Left lobe of liver (tissue), 2 donors: ENCODE data around the gene HAUS3. TPM values are rescaled to one million over a fixed set of nuclear protein-coding genes. Genes with fewer than 3 reads are reported as not detected.
A peak's percentile ranks its signal among the peaks of the same experiment; 100 is the strongest.
"Not testable (repeated sequence)": the region's sequence is repeated elsewhere in the genome, so short reads cannot be mapped to it uniquely, and the experiment has no call there.

Experiments used
- ATAC-seq: fragments of 200-7000 bp; cut with Tn5 transposase; one replicate; pipeline ENCODE4 v1.9.1; 2020; ENCODE audit warnings: mild to moderate bottlenecking, moderate library complexity
- DNase-seq: peaks from one replicate; pipeline ENCODE4 v3.0.0-alpha.2; 2020; ENCODE audit warnings: low spot score
- total RNA-seq: library from RNA; stranded (reverse); gene quantifications from one replicate; pipeline ENCODE4 v1.2.1, GENCODE V29; 2021
- donor health status: DM: no; HTN: no; CAD: no; lungs with moderate emphysema.
- donor health status: DM: no; HTN: yes; CAD: no.

HAUS3 gene
- total RNA-seq, 1 donor from 2014 or later, result 5.0 TPM

DNA sequence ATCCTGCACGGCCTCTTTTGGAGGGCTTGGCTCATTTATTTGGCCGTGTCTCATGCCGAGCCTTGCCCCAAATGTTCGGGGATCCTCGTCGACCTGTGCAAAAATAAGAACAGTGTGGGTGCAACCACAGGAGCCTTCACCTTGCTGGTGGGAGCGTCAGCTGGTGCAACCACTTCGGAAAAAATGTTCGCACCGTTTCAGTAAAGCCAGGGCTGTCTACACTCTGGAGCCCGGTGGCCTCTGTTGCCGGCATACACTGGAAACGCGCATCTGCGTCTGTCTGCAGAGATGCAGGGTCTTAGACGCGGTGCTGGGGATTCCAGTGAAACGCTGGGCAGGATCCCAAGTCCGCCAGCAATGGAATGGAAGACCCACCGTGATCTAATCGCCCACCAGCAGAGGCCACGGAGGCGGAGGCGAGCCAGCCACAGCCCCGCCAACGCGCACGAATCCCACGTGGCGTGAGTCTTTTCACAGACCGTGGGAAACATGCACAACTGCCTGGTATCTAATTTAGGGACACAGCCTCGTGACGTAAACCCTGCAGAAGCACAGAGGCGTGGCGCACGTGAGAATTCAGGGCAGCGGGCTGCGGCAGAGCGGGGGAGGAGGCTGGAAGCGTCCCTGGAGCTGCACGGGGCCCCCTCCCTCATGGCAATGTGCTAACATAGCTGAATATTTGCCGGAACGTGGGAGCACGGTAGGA, 33.8 kb upstream of the HAUS3 start:
- ATAC-seq (no peak), DNase-seq (no peak)

DNA sequence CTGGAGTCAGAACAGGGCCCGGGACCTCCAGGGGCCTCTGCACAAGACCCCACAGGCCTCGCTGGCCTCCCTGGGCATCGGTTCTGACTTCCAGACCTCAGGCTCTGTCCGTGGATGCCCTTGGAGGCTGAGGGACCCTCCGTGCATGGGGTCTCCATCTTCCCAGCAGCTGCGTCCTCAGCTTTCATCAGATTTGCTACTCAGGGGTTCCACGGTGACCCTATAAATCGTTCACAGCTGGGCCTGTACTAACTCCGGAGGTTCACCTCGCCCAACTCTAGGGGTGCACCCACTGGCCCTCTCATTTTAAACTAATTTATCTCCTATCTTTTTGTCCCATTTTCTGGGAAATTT, 33.1 kb upstream of the HAUS3 start:
- DNase-seq, ATAC-seq: not testable (repeated sequence)

DNA sequence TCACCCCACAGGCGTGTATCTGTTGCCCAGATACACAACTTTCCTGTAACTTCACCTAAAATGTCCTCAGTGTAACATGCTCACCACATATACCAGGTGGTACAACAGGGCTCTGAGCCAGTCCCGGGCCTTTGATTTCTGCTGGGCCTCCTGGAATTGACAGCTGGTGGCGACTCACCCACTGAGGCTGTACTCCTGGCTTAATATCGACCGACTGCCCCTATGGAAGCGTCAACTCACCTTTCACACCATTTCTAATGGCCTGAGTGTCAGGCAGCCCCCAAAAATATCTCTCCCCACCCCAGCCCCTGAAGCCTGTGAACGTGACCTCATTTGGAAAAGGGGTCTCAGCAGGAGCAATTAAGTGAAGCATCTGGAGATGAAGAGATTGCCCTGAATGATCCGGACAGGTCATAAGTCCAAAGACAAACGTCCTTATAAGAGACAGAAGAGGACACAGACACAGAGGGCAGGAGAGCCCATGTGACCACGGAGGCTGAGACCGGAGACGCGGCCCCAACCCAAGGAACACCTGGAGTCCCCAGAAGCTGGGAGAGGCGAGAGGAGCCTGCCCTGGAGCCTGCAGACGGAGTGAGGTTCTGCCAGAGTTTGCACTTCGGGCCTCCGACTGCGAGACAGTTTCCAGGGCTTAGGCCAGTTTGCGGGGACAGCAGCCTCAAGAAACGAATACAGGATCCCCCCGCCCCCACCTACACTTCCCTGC, 32.6 kb upstream of the HAUS3 start:
- DNase-seq (no peak), ATAC-seq (no peak)

DNA sequence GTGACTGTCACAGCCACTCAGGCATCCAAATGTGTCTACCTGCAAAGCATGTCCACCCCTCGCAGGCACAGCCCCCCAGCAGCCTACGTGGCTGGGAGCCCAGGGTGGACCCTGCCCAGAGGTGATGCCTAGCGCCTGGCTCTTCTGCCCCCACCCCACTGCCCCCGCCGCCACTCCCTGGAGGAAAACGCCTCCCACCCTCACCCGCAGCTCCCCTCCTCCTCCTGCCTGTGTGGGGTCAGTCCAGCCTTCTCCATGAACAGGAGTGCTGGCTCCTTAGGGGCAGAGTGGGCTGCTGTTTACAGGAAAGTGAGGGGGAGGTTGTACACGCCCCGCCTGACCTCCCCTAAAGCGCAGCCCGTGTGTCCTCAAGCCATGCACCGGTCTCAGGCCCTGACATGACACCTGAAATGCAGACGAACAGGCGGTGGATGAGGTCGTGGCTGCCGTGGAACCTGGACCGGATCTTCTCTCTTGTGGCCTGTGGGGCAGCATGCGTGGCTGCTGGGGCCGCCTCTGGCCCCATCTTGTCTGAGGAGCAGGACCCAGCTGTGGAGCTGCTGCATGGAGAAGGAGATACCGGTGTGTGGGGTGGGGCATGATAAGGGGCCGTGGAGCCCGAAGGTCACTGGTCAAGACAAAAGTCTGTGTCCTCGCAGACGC, 31.9 kb upstream of the HAUS3 start:
- ATAC-seq, result no peak

DNA sequence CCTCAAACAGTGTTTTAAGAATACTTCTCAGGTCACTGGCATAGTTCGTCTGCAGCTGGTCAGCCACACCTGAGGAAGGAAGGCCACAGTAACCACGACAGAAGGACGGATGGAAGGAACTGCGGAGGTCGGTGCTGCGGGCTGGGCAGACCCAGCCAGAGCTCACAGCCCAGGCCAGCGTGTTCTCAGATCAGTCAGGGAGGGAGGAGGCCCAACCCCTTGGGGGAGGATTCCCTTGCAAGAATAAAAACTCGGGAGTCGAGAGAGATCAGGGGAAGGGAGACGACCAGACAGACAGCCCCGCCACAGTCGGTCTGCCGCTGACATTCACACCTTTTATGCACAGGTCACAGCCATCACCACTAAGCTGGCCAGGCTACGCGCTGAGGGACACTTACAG, 31.3 kb upstream of the HAUS3 start:
- DNase-seq, result no peak
- no peak for ATAC-seq

More for the DNA sequence above, 31.9 kb upstream of the HAUS3 start:
- no peak for DNase-seq

DNA sequence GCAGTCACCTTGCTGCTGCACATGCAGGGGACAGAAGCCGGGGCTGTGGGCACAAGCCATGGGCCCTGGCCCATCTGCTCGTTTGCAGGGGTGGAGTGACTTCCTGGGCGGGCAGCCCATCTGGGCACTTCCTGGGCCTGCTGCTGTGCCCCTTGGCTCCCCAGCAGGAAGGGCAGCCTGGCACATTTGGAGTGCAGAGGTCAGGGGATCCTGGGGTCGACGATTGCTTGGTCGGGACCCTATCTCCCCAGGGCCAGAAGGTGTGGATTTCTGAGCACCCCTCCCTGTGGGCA, 30.9 kb upstream of the HAUS3 start:
- DNase-seq, result no peak
- ATAC-seq, result no peak

DNA sequence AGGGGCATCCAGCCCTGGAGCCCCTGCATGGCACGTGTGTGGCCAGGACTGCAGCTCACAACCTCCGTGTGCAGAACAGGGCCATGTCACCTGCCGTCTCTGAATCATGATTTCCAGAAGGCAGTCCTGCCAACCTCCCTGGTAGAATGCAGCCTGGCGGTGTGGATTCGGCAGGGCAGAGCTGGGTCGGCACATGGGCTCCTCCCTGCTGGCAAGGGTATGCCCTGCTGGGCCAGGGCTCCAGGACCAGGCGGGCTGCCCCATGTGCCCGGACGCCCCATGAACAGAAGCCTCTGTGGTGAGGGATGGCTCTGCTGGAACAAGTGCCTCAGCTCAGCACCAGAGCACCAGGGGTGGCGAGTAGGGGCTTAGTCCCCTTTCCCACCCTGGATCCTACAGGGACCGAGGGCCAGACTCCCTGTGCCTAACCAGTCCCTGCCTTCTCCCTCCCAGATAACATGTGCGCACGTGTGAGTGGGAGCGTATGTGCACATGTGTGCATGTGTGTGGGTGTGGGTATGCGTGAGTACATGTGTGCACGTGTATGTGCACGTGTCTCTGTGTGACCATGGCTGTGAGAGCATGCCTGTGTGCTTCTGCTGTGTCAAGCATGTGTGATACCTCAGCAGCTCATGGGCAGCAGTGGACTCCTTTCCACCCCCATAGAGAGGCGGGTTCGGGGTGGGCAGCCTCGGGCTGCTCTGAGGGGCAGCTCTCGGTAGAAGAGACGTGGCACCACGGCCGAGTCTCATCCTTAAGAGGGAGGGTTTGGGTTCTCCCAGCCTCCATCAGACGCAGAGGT, 30.3 kb upstream of the HAUS3 start:
- ATAC-seq (no peak), DNase-seq (no peak)

DNA sequence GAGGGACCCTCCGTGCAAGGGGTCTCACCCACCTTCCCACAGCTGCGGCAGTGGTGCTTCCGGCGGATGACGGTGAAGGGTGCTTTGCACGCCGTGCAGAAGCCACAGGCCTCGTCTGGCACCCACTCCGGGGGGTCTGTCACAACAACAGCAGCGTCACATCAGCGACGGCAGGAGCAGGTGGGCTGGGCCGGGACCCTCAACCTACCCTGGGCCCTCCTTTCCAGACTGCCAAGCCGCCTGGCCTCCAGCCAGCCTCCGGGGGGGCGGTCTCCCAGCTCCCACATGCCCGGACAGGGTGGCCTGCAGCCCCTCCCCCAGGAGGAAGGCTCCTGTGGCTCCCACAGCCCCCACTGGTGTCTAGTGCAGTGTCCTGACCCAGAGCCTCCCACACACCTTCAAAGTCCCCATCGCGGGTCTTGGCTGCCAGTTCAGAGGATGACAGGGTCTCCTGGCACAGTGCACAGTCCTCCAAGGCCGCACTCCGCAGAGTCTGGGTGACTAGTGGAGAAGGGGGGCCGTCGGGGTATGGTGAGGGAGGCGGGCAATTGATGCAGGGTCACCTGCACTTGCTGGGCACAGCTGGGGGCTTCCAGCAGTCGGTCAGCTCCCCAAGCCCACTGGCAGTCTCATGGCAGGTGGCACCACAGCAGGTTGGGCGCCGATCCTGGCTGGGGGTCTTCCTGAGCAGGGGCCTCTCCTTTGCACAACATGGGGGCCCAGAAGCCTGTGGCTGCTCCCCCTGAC, 29.5 kb upstream of the HAUS3 start:
- ATAC-seq, result no peak
- no peak for DNase-seq

DNA sequence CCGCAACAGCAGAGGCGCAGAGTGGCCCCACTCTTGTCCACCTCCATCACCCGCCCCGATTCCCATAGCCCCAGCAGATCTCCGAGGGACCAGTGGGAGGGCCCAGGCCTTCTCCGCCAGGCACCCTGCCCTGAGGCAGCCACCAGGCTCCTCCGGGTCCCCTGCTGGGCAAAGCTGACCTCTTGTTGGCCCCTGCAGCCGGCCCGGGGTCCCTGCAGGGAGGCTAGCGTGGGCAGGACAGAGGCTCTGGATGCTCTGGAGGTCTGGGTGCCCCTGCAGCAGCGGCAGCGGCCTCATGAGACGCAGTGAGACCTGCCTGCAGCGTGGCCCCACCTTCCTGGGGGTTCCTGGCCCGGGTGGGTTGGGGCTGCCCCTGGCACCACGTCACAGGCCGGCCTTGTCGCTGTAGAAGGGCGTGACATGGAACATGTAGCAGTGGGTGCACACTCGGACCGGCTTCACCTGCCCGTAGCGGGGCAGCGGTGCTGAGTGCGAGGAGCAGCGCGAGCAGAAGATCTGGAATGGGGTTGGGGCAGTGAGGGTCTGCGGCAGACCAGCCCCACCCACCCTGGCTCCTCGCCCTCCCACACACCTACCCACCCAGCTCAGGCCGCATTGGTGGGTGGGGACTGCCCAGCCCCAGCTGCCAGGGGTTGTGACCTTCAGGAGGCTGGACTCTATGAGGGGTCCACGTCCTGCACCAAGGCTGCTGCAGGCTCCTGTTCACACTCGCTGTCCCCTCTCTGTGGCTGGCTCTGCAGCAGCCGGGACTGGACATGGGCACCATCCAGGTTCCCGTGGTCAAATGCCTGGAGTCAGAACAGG, 28.6 kb upstream of the HAUS3 start:
- DNase-seq, result no peak
- no peak for ATAC-seq

DNA sequence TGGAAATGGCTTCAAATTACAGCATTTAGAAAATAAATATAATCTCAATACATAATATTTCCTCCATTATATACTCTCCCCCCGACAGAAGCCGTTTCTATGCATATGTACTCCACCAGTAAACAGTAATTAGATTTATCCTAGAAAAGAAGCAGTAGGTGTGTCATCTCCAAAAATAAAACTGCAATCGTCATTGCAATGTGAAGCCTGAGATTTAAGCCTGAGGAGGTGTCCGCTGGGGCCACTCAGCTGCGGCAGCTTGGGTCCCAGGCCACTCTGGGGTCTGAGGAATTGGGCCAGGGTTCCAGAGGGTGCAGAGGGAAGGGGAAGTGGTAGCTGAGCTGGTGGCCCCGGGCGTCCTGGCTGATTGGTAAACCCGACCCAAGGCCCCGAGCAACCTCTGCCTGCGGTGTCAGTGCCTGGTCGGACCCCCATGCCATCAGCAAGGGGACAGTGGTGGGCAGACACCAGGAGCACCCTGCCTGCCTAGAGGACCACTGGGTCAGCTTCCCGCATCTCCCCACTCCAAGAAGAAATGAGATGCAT, 27.8 kb upstream of the HAUS3 start:
- ATAC-seq, result no peak

DNA sequence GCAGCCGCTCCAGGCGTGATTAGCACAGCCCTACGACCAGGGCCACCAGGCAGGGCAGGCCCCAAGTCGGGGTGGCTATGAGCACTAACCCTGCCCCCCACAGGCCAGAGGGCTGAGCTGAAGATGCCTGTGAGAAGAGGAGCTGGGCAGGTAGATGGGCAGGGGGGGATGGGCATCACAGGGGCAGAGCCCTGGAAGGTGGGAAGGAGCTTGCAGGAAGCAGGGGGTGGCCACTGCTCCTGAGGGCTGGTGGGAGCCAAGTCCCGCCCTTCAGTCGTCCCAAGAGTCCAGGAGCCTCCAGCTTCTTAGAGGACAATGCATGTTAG, 27.2 kb upstream of the HAUS3 start:
- ATAC-seq (no peak), DNase-seq (no peak)

More for the DNA sequence above, 27.8 kb upstream of the HAUS3 start:
- DNase-seq, result no peak

DNA sequence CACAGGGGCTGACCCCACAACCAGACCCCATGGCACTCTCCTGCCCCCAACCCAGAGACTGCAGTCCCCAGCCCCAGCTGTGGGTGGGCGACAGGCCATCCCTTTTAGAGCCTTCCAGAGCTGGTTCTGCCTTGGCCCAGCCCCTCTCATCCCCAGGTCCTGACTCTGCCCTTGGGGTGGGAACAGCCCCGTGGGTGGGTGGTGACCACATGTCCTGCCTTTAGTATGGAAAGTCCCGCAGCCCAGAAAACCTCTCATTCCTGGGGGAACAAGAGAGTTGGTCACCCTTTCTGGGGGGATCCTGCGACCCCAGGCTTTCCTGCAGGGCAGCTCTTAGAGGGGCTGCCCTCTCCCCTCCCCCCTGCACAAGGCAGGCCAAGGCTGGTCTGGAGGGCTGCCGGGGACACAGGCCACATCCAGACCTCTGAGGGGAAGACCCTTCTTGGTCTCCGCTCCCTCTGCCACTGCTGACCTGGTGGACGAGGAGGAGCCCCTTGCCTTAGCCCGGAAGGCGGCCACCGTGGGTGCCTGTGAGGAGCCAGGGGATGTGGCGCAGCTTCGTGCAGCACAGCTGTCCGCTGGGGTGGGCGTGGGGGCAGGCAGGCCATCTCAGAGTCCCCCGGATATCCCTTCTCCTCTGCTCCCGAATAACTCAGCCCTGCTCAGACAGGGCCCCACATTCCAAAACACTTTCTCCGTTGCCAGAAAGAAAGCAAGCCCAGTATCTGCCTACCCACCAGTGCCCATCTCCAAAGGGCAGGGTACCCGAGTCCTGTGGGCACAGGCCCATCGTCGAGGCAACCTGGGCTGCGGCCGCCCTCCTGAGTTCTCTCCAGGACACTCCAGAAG, 26.7 kb upstream of the HAUS3 start:
- DNase-seq (no peak), ATAC-seq (no peak)

DNA sequence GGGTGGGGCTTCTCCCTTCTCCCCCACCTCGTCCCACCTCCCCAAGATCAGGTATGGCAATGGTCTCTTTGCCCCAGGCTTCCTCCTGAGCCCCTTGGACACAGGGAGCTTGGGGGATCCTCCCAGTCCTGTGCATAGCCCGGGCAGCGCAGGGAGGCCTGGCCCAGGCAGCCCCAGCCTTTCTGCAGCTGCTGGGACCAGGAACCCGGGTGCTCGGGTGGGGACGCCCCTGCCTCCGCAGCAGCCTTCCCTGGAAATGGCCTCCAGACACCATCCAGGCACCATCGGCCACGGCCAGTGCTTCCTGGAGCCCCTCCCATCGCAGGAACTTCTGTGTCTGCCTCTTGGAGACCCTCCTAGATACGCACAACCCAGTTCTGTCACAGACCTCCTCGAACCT, 25.9 kb upstream of the HAUS3 start:
- DNase-seq (no peak), ATAC-seq (no peak)

DNA sequence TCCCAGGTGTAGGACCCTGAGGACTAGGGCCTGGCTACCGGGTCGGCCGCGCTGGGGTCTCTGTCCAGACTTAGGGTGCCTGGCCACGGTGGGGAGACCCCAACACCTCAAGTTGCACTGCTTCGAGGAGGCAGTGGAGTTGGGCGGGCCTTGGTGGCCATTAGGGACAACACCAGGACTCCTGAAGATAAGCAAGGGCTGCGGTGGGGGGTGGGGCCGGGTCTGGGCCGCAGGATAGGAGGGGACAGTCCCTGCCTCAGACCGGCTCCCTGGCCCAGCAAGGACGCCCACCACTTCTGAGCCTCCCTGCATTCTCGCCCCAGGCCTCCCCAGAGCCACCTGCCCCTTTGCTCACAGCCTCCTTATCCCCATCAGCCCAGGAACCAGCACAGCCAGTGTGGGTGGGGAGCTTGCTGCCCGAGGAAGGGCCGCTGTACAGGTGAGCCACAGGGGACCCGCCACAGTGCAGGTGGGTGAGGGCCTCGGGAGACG, 25.4 kb upstream of the HAUS3 start:
- DNase-seq, result no peak
- ATAC-seq, result no peak

DNA sequence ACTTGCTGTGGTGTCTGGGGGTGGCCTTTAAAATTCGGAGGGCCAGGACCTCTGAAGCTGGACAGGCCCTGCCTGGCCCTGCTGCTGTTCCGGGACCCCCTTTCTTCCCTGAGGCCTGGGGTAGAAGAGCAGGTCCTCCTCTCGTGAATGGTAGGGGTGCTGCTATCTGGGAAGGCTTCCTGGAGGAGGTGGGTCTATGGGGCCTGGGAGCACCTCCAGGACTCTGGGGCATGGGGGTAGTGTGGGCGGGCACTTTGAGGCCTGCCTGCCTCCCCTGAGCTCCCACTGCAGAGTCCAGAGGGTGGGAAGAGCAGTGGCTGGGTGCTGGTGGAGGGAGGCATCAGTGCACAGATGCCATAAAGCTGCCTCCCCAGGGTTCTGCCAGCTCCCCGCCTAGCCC, 24.9 kb upstream of the HAUS3 start:
- ATAC-seq (no peak), DNase-seq (no peak)

DNA sequence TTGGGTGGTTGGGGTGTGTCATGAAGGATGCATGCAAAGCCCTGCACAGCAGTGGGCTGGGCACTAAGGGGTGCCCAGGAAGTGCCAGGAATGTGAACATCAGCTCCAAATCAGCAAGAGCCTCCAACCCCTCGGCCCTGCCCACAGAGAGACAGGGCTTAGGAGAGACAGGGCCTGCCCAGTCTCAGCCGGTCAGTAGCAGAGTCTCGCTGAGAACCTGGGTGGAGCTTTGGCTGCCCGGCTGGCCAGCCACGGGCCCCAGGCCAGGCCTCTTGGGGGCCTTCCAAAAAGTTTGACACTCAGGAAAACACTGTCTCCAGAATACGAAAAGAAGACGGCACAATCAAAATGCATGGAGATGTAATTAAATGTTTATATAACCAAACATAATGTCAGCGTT, 24.3 kb upstream of the HAUS3 start:
- DNase-seq, result peak; percentile 77
- peak; percentile 27 for ATAC-seq

DNA sequence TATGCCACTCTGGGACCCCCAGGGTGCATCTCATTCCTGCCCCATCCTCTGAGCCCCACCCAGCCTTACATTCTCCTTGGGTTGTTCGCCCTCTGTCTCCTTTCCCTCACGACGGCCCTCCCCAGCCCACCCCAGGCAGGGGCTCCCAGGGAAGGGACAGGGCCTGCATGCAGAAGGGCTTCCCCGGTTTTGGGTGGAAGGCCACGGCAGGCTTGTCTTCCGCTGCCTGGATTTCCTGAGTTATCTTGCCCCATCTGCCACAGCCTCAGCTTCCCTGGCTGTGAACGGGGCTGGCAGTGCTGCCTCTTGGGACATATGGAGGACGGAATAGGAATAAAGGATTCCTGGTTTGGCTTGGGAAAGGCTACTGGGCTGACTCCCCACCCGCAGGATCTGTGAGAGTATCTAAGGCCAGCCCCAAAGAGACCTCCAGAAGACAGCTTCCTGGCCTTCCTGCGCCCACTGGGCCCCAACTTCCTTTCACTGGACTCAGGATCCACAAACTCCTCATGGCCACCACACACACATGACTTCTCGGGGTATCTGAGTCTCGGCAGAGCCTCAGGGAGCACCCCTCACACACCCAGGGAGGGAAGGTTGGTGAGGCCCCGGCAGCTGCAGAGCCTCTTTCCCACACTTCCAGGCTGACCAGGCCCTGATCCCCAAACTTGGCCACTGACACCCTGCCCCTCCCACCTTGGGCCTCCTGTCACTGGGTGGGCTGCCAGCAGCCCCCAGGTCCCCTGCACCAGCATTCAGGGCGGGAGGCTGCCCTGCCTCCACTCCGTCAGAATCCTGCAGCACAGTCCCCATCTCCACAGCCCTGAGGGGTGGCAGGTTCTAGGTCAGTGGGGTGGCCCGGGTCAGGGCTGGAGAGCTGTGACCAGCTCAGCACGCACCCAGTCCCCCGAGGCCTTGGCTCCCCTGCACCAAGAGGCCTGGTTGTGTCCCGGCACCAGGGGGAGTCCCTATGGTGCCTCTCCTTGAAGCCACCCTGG, 23.5 kb upstream of the HAUS3 start:
- no peak for DNase-seq
- ATAC-seq, result no peak
